K562 (cell line): ENCODE results near the gene PLEKHM3. TPM values are rescaled to one million over a fixed set of nuclear protein-coding genes. Genes with fewer than 3 reads are reported as not detected.

Experiments
- ATAC-seq: fragments of 200-7000 bp; cut with Tn5 transposase; 3 replicates; pipeline ENCODE4 v1.9.1; 2020; ENCODE audit warnings: moderate library complexity
- BruUV-seq: library from RNA; stranded (reverse); fragments of 400-500 nt; replicated peaks from 2 replicates; lab custom pipeline; 2021; lab: Mats Ljungman, UMichigan
- CTCF ChIA-PET: fragments of 300-600 bp; formaldehyde crosslinking; extraction: SDS; loops from one replicate; lab custom pipeline; 2021; ENCODE audit warnings: low intra/inter-chr PET ratio; lab: Yijun Ruan, JAX
- POLR2A ChIA-PET: fragments of 300-600, 350-650 bp; sonication (Branson Sonifier 250); formaldehyde crosslinking; extraction: SDS; loops from one replicate; lab custom pipeline; 2021; ENCODE audit warnings: antibody characterized with exemption, inconsistent platforms; lab: Yijun Ruan, JAX
- DNase-seq, 4 experiments: peaks; one replicate each; pipeline versions ENCODE4 v3.0.0 to v3.0.0-alpha.2; 2011 to 2018; ENCODE audit warnings: low spot score in 3 of 4, mixed read lengths in 3 of 4; ENCODE audit errors: extremely low read depth in 1 of 4
- FAIRE-seq: peaks from 2 replicates; lab custom pipeline; 2011; peaks lifted over from hg19 to GRCh38; lab: Jason Lieb, UNC
- H2AFZ ChIP-seq: 2 replicates; pipeline ENCODE4 v1.6.0; 2011; ENCODE audit warnings: low read depth, low read length, control low read depth, inconsistent platforms
- H3K27ac ChIP-seq: fragments of 200-600 bp; 3 replicates; pipeline ENCODE4 v1.8.0; 2011; ENCODE audit warnings: low read depth, mild to moderate bottlenecking, control low read depth, inconsistent platforms, low read length, moderate library complexity, mixed read lengths; ENCODE audit errors: extremely low read depth
- H3K27me3 ChIP-seq, 2 experiments: fragments of 300-600 bp in 1 of 2; 2 replicates in 1 of 2; 3 replicates in 1 of 2; pipeline versions ENCODE4 v1.6.0 to v1.8.0; 2011; ENCODE audit warnings: inconsistent platforms in 2 of 2, low read length in 2 of 2, mild to moderate bottlenecking in 1 of 2, mixed read lengths in 1 of 2, moderate library complexity in 1 of 2; ENCODE audit not compliant: control insufficient read depth in 2 of 2, insufficient read depth in 2 of 2
- H3K36me3 ChIP-seq: fragments of 300-600 bp; 3 replicates; pipeline ENCODE4 v1.8.0; 2011; ENCODE audit warnings: mild to moderate bottlenecking, low read length, inconsistent platforms; ENCODE audit not compliant: control insufficient read depth, insufficient read depth
- H3K4me1 ChIP-seq, 2 experiments: fragments of 200-600 bp in 1 of 2; replicated peaks in 1 of 2; 2 replicates in 1 of 2; 3 replicates in 1 of 2; pipeline versions ENCODE4 v1.5.1 to v1.8.0; 2011; ENCODE audit warnings: inconsistent platforms in 2 of 2, low read length in 2 of 2, mild to moderate bottlenecking in 1 of 2, mixed read lengths in 1 of 2, moderate library complexity in 1 of 2; ENCODE audit not compliant: control insufficient read depth in 2 of 2, insufficient read depth in 2 of 2
- H3K4me2 ChIP-seq: 2 replicates; pipeline ENCODE4 v1.6.1; 2011; ENCODE audit warnings: low read length, control low read depth, inconsistent platforms, mixed read lengths; ENCODE audit not compliant: insufficient read depth
- H3K4me3 ChIP-seq: fragments of 200-600 bp; sonication (generic), shearing (Covaris generic); 2 replicates; pipeline ENCODE4 v1.5.1; 2016; ENCODE audit warnings: control low read depth, inconsistent platforms
- H3K79me2 ChIP-seq: fragments of 200-600 bp; 3 replicates; pipeline ENCODE4 v1.8.0; 2011; ENCODE audit warnings: low read length, inconsistent platforms; ENCODE audit not compliant: control insufficient read depth, insufficient read depth
- H3K9ac ChIP-seq, 2 experiments: 2 replicates each; pipeline versions ENCODE4 v1.6.0 to v1.6.1; 2011; ENCODE audit warnings: low read depth in 2 of 2, low read length in 2 of 2, control low read depth in 1 of 2, inconsistent platforms in 1 of 2, mild to moderate bottlenecking in 1 of 2, mixed read lengths in 1 of 2; ENCODE audit not compliant: insufficient read depth in 1 of 2
- H3K9me1 ChIP-seq: one replicate; pipeline ENCODE4 v1.6.0; 2011; ENCODE audit warnings: inconsistent platforms, mild to moderate bottlenecking, low read length, moderate library complexity; ENCODE audit not compliant: control insufficient read depth, insufficient read depth
- H3K9me3 ChIP-seq: replicated peaks from 2 replicates; pipeline ENCODE4 v1.5.1; 2011; ENCODE audit warnings: low read depth, low read length, inconsistent platforms; ENCODE audit not compliant: control insufficient read depth, insufficient read depth
- H4K20me1 ChIP-seq: replicated peaks from 2 replicates; pipeline ENCODE4 v1.6.1; 2011; ENCODE audit warnings: low read length, inconsistent platforms, mixed read lengths; ENCODE audit not compliant: control insufficient read depth, insufficient read depth
- ATF7 ChIP-seq: fragments of 450-650 bp; IDR thresholded peaks from 2 replicates; pipeline ENCODE4 v1.7.1; 2014; ENCODE audit warnings: mild to moderate bottlenecking, moderate library complexity
- CHAMP1 ChIP-seq: fragments of 450-650 bp; IDR thresholded peaks from 2 replicates; pipeline ENCODE4 v1.6.1; 2016; ENCODE audit warnings: mild to moderate bottlenecking
- MCM5 ChIP-seq: fragments of 450-650 bp; IDR thresholded peaks from 2 replicates; pipeline ENCODE4 v1.6.1; 2016; ENCODE audit warnings: low read depth
- NFATC3 ChIP-seq: fragments of 450-650 bp; IDR thresholded peaks from 2 replicates; pipeline ENCODE4 v1.6.1; 2017; ENCODE audit warnings: mild to moderate bottlenecking
- POU5F1 ChIP-seq: fragments of 150-350 bp; IDR thresholded peaks from 2 replicates; pipeline ENCODE4 v1.6.1; 2014; ENCODE audit warnings: borderline replicate concordance, low read length, low read depth, mild to moderate bottlenecking; ENCODE audit not compliant: partially characterized antibody
- RNF2 ChIP-seq: sonication (generic); IDR thresholded peaks from 2 replicates; pipeline ENCODE4 v1.6.1; 2016
- SUPT5H ChIP-seq: fragments of 450-650 bp; IDR thresholded peaks from 2 replicates; pipeline ENCODE4 v1.6.1; 2016
- ZBED1 ChIP-seq: IDR thresholded peaks from 2 replicates; pipeline ENCODE4 v1.6.1; 2014
- ZBTB12 ChIP-seq: fragments of 250-450 bp; sonication (Bioruptor Pico); IDR thresholded peaks from 2 replicates; pipeline ENCODE4 v1.4.0; 2020
- ZBTB2 ChIP-seq: fragments of 450-650 bp; IDR thresholded peaks from 2 replicates; pipeline ENCODE4 v1.6.1; 2016; ENCODE audit warnings: antibody characterized with exemption
- ZKSCAN3 ChIP-seq: fragments of 250-450 bp; sonication (Bioruptor Pico); IDR thresholded peaks from 2 replicates; pipeline ENCODE4 v1.4.0; 2020
- ZMIZ1 ChIP-seq, 2 experiments: fragments of 150-350 bp in 1 of 2; IDR thresholded peaks; 2 replicates each; pipeline ENCODE4 v1.6.1; 2012 to 2016; ENCODE audit warnings: low read depth in 2 of 2, low read length in 2 of 2, mild to moderate bottlenecking in 1 of 2, moderate library complexity in 1 of 2
- ZNF239 ChIP-seq: fragments of 250-450 bp; sonication (Bioruptor Pico); IDR thresholded peaks from 2 replicates; pipeline ENCODE4 v1.4.0; 2020; ENCODE audit warnings: mild to moderate bottlenecking
- ZNF586 ChIP-seq: fragments of 450-650 bp; formaldehyde crosslinking; conservative IDR thresholded peaks from 2 replicates; pipeline ENCODE4 v1.4.0; 2020; ENCODE audit warnings: mild to moderate bottlenecking, moderate library complexity
- ZNF766 ChIP-seq: fragments of 200-800 bp; sonication (Bioruptor generic); conservative IDR thresholded peaks from 2 replicates; pipeline ENCODE4 v1.6.1; 2016; ENCODE audit warnings: missing genetic modification characterization, missing compliant biosample characterization
- WGBS: fragments of 100-300 bp; shearing (Covaris generic); methylation state at CpG from one replicate; pipeline ENCODE4 v1.1.6; 2016; ENCODE audit warnings: low coverage, mixed read lengths; ENCODE audit not compliant: insufficient coverage; ENCODE audit errors: missing lambda C conversion rate; 5-methylcytosine and 5-hydroxymethylcytosine counted together
- in situ Hi-C: fragments of 300-500 bp; cut with MboI; formaldehyde crosslinking; loops from 4 replicates; pipeline ENCODE4 v1.15.0; 2018; ENCODE audit warnings: inconsistent platforms, mixed read lengths
- intact Hi-C: fragments of 100-400 bp; cut with micrococcal nuclease; formaldehyde crosslinking; loops from 2 replicates; pipeline ENCODE4 v1.14.2; 2022
- polyA plus RNA-seq, 8 experiments: library from polyadenylated mRNA; depleted of rRNA in 4 of 8; stranded (reverse) in 5 of 8; unstranded in 3 of 8; fragments of >200 nt; fragmentation: Nextera tagmentation in 2 of 8; fragmentation: Illumina TruSeq in 1 of 8; extraction: Ambion mirVana in 2 of 8; extraction: Trizol in 1 of 8; gene quantifications; 2 replicates each; pipeline versions ENCODE4 v1.2.1 to v1.2.3, GENCODE V29; 2011 to 2014; ENCODE audit warnings: inconsistent platforms in 1 of 8, missing spikeins in 1 of 8
- total RNA-seq, 7 experiments: library from RNA; depleted of rRNA in 6 of 7; stranded (reverse); fragments of >200 nt in 6 of 7; fragmentation: Illumina TruSeq in 2 of 7; extraction: Trizol in 2 of 7; gene quantifications; 2 replicates each; pipeline versions ENCODE4 v1.2.1 to v1.2.3, GENCODE V29; 2011 to 2021; ENCODE audit warnings: low replicate concordance in 1 of 7

Gene PLEKHM3
- total and polyA plus RNA-seq, 9 of the 15 experiments (the other 6 are each of a cell fraction or from before 2014, with no cell fraction given), result 0.24 to 1.6 (median 1.0) TPM

GRCh38 chr2:207852791-207853190 lies 172.5 kb downstream of the PLEKHM3 start (continued):
- TF ChIP-seq ZKSCAN3 (CRISPR knock-in tag) (no peak), ZNF766 (CRISPR knock-in tag) (no peak), ZBED1 (no peak)

- WGBS, result 10% methylated on average over 1 of the region's 1 CpG
- DNase-seq, result no peak
- Histone ChIP-seq H3K27me3 (no peaks in the 10 kb centered on the region), H2AFZ (no peak overlapping the region), H3K4me1 (no peaks in the 10 kb centered on the region), H3K9ac (no peak overlapping the region), H3K4me2 (no peak overlapping the region), H3K4me3 (no peak overlapping the region), H3K79me2 (no peaks in the 10 kb centered on the region), H3K27ac (no peak overlapping the region), H4K20me1 (no peaks in the 10 kb centered on the region), H3K36me3 (no peaks in the 10 kb centered on the region), H3K9me1 (no peaks in the 10 kb centered on the region), H3K9me3 (no peaks in the 10 kb centered on the region)
- no TSS peak for BruUV-seq
- in situ Hi-C loops, result no loop called here
- FAIRE-seq, result no peak
- ATAC-seq, result no peak
- intact Hi-C loops, result no loop called here
- POLR2A ChIA-PET, result no interaction called here
- CTCF ChIA-PET, result no interaction called here
- TF ChIP-seq ZMIZ1 (IDR thresholded peaks at IDR 0.05; ENCODE audit: low read depth in 2 of 2, low read length in 2 of 2) (no peak), NFATC3 (no peak), POU5F1 (no peak), SUPT5H (no peak), ZBTB12 (CRISPR knock-in tag) (no peak), ZBTB2 (no peak), MCM5 (no peak), RNF2 (no peak), CHAMP1 (no peak), ZNF239 (no peak), ATF7 (no peak), ZNF586 (CRISPR knock-in tag) (no peak)
These were observed 175.9 kb downstream of the PLEKHM3 start for GRCh38 chr2:207849443-207849842.
